Neural progenitor cell (in vitro differentiated cells): ENCODE data around the gene CPEB1.

Experiments
- EZH2 ChIP-seq: fragments of 200-600 bp; sonication (generic); IDR thresholded peaks from 2 replicates; pipeline ENCODE4 v1.6.1; 2017; ENCODE audit warnings: antibody characterized with exemption, mild to moderate bottlenecking, moderate library complexity
- TF ChIP-seq, protein P1 (sequence below): fragments of 200-600 bp; sonication (generic); IDR thresholded peaks from 2 replicates; pipeline ENCODE4 v1.5.1; 2017; ENCODE audit warnings: antibody characterized with exemption, mild to moderate bottlenecking

DNA sequence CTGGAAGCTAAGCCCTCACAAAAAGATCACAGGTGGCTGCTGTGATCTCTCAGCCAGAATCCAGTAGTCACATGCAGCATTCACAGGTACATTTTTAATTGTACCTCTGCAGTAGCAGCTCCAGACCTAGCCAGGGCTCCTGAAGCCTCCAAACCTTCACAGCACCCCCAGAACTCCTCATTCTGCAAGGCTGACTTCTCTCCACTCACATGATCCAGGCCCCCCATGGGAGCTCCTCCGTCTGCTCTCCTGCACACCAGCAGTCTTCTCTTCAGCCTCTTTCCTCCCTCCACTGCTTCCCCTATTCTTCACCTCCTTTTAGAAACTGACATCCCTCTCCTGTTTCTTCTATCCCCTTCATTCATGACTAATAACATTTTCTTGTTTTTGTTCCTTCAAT lies 13.2 kb upstream of the CPEB1 start:
- TF ChIP-seq, protein P1, sequence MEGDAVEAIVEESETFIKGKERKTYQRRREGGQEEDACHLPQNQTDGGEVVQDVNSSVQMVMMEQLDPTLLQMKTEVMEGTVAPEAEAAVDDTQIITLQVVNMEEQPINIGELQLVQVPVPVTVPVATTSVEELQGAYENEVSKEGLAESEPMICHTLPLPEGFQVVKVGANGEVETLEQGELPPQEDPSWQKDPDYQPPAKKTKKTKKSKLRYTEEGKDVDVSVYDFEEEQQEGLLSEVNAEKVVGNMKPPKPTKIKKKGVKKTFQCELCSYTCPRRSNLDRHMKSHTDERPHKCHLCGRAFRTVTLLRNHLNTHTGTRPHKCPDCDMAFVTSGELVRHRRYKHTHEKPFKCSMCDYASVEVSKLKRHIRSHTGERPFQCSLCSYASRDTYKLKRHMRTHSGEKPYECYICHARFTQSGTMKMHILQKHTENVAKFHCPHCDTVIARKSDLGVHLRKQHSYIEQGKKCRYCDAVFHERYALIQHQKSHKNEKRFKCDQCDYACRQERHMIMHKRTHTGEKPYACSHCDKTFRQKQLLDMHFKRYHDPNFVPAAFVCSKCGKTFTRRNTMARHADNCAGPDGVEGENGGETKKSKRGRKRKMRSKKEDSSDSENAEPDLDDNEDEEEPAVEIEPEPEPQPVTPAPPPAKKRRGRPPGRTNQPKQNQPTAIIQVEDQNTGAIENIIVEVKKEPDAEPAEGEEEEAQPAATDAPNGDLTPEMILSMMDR: no peak
- no peak for TF ChIP-seq EZH2
